ENCODE data around the gene COL4A1.

COL4A1 gene

GRCh38 chr13:110305949-110306339 lies 1.0 kb downstream of the COL4A1 start:
- Histone ChIP-seq H3K4me1 (ENCODE audit: control insufficient read depth, insufficient read depth, low read length) (peaks cover 8% of the 10 kb centered on the region), H3K4me3 (ENCODE audit: low read depth, low read length) (peak overlapping the region; percentile 82), H3K36me3 (ENCODE audit: control insufficient read depth, insufficient read depth, low read length) (no peaks in the 10 kb centered on the region; the same call in 1 of the 2 replicates), H3K27ac (ENCODE audit: low read depth, low read length) (no peak overlapping the region), H3K9ac (ENCODE audit: low read depth, low read length) (no peak overlapping the region; the same call in 1 of the 2 replicates), H3K9me3 (ENCODE audit: control insufficient read depth, insufficient read depth, low read length) (no peaks in the 10 kb centered on the region), H3K27me3 (ENCODE audit: control insufficient read depth, insufficient read depth, low read length) (peaks cover 39% of the 10 kb centered on the region)

GRCh38 chr13:110305544-110305943 lies 1.4 kb downstream of the COL4A1 start:
- Histone ChIP-seq H3K27ac (ENCODE audit: low read depth, low read length) (no peak overlapping the region), H3K4me1 (ENCODE audit: control insufficient read depth, insufficient read depth, low read length) (peaks cover 8% of the 10 kb centered on the region), H3K27me3 (ENCODE audit: control insufficient read depth, insufficient read depth, low read length) (peaks cover 39% of the 10 kb centered on the region), H3K9me3 (ENCODE audit: control insufficient read depth, insufficient read depth, low read length) (no peaks in the 10 kb centered on the region), H3K9ac (ENCODE audit: low read depth, low read length) (no peak overlapping the region), H3K4me3 (ENCODE audit: low read depth, low read length) (peak overlapping the region; percentile 82), H3K36me3 (ENCODE audit: control insufficient read depth, insufficient read depth, low read length) (no peaks in the 10 kb centered on the region)

GRCh38 chr13:110305001-110305400 lies 2.0 kb downstream of the COL4A1 start:
- Histone ChIP-seq H3K4me1 (ENCODE audit: control insufficient read depth, insufficient read depth, low read length) (peaks cover 8% of the 10 kb centered on the region), H3K4me3 (ENCODE audit: low read depth, low read length) (peak overlapping the region; percentile 82; the same call in 1 of the 2 replicates), H3K9ac (ENCODE audit: low read depth, low read length) (no peak overlapping the region), H3K36me3 (ENCODE audit: control insufficient read depth, insufficient read depth, low read length) (no peaks in the 10 kb centered on the region), H3K27ac (ENCODE audit: low read depth, low read length) (no peak overlapping the region), H3K9me3 (ENCODE audit: control insufficient read depth, insufficient read depth, low read length) (no peaks in the 10 kb centered on the region), H3K27me3 (ENCODE audit: control insufficient read depth, insufficient read depth, low read length) (peaks cover 39% of the 10 kb centered on the region)

GRCh38 chr13:110304256-110304655 lies 2.7 kb downstream of the COL4A1 start:
- Histone ChIP-seq H3K27ac (ENCODE audit: low read depth, low read length) (no peak overlapping the region), H3K36me3 (ENCODE audit: control insufficient read depth, insufficient read depth, low read length) (no peaks in the 10 kb centered on the region), H3K4me3 (ENCODE audit: low read depth, low read length) (no peak overlapping the region), H3K4me1 (ENCODE audit: control insufficient read depth, insufficient read depth, low read length) (peaks cover 10% of the 10 kb centered on the region), H3K9ac (ENCODE audit: low read depth, low read length) (no peak overlapping the region), H3K9me3 (ENCODE audit: control insufficient read depth, insufficient read depth, low read length) (no peaks in the 10 kb centered on the region), H3K27me3 (ENCODE audit: control insufficient read depth, insufficient read depth, low read length) (peaks cover 37% of the 10 kb centered on the region)

GRCh38 chr13:110303644-110304043 lies 3.3 kb downstream of the COL4A1 start:
- Histone ChIP-seq H3K4me1 (ENCODE audit: control insufficient read depth, insufficient read depth, low read length) (peaks cover 17% of the 10 kb centered on the region), H3K36me3 (ENCODE audit: control insufficient read depth, insufficient read depth, low read length) (no peaks in the 10 kb centered on the region), H3K27ac (ENCODE audit: low read depth, low read length) (no peak overlapping the region), H3K4me3 (ENCODE audit: low read depth, low read length) (no peak overlapping the region), H3K9me3 (ENCODE audit: control insufficient read depth, insufficient read depth, low read length) (no peaks in the 10 kb centered on the region), H3K9ac (ENCODE audit: low read depth, low read length) (no peak overlapping the region), H3K27me3 (ENCODE audit: control insufficient read depth, insufficient read depth, low read length) (peaks cover 31% of the 10 kb centered on the region)

- Histone ChIP-seq H3K36me3 (ENCODE audit: control insufficient read depth, insufficient read depth, low read length) (no peaks in the 10 kb centered on the region), H3K4me3 (ENCODE audit: low read depth, low read length) (no peak overlapping the region), H3K4me1 (ENCODE audit: control insufficient read depth, insufficient read depth, low read length) (peaks cover 23% of the 10 kb centered on the region), H3K27me3 (ENCODE audit: control insufficient read depth, insufficient read depth, low read length) (peaks cover 26% of the 10 kb centered on the region), H3K9me3 (ENCODE audit: control insufficient read depth, insufficient read depth, low read length) (no peaks in the 10 kb centered on the region), H3K9ac (ENCODE audit: low read depth, low read length) (no peak overlapping the region), H3K27ac (ENCODE audit: low read depth, low read length) (no peak overlapping the region)
These were observed 4.0 kb downstream of the COL4A1 start for GRCh38 chr13:110302997-110303396.

GRCh38 chr13:110301606-110302553 lies 5.1 kb downstream of the COL4A1 start:
- no peaks in the 10 kb centered on the region for H3K9me3 ChIP-seq (ENCODE audit: control insufficient read depth, insufficient read depth, low read length)
- no peak overlapping the region for H3K9ac ChIP-seq (ENCODE audit: low read depth, low read length)
- peaks cover 24% of the 10 kb centered on the region for H3K4me1 ChIP-seq (ENCODE audit: control insufficient read depth, insufficient read depth, low read length)
- H3K4me3 ChIP-seq (ENCODE audit: low read depth, low read length) = no peak overlapping the region
- H3K27ac ChIP-seq (ENCODE audit: low read depth, low read length) = no peak overlapping the region
- no peaks in the 10 kb centered on the region for H3K36me3 ChIP-seq (ENCODE audit: control insufficient read depth, insufficient read depth, low read length)
- H3K27me3 ChIP-seq (ENCODE audit: control insufficient read depth, insufficient read depth, low read length) = peaks cover 19% of the 10 kb centered on the region

GRCh38 chr13:110301083-110301482 lies 5.9 kb downstream of the COL4A1 start:
- peaks cover 19% of the 10 kb centered on the region for H3K27me3 ChIP-seq (ENCODE audit: control insufficient read depth, insufficient read depth, low read length)
- H3K27ac ChIP-seq (ENCODE audit: low read depth, low read length) = no peak overlapping the region
- H3K36me3 ChIP-seq (ENCODE audit: control insufficient read depth, insufficient read depth, low read length) = no peaks in the 10 kb centered on the region
- H3K9me3 ChIP-seq (ENCODE audit: control insufficient read depth, insufficient read depth, low read length) = no peaks in the 10 kb centered on the region
- no peak overlapping the region for H3K9ac ChIP-seq (ENCODE audit: low read depth, low read length)
- H3K4me3 ChIP-seq (ENCODE audit: low read depth, low read length) = no peak overlapping the region
- peaks cover 24% of the 10 kb centered on the region for H3K4me1 ChIP-seq (ENCODE audit: control insufficient read depth, insufficient read depth, low read length)

- Histone ChIP-seq H3K4me1 (ENCODE audit: control insufficient read depth, insufficient read depth, low read length) (peaks cover 16% of the 10 kb centered on the region), H3K27me3 (ENCODE audit: control insufficient read depth, insufficient read depth, low read length) (peaks cover 10% of the 10 kb centered on the region), H3K4me3 (ENCODE audit: low read depth, low read length) (no peak overlapping the region), H3K27ac (ENCODE audit: low read depth, low read length) (no peak overlapping the region), H3K36me3 (ENCODE audit: control insufficient read depth, insufficient read depth, low read length) (no peaks in the 10 kb centered on the region), H3K9ac (ENCODE audit: low read depth, low read length) (no peak overlapping the region), H3K9me3 (ENCODE audit: control insufficient read depth, insufficient read depth, low read length) (no peaks in the 10 kb centered on the region)
These were observed 6.7 kb downstream of the COL4A1 start for GRCh38 chr13:110300090-110300815.

- H3K27me3 ChIP-seq (ENCODE audit: control insufficient read depth, insufficient read depth, low read length) = peaks cover 2% of the 10 kb centered on the region; the same call in 1 of the 2 replicates
- no peaks in the 10 kb centered on the region for H3K9me3 ChIP-seq (ENCODE audit: control insufficient read depth, insufficient read depth, low read length)
- H3K4me1 ChIP-seq (ENCODE audit: control insufficient read depth, insufficient read depth, low read length) = peaks cover 16% of the 10 kb centered on the region
- H3K4me3 ChIP-seq (ENCODE audit: low read depth, low read length) = no peak overlapping the region
- no peak overlapping the region for H3K27ac ChIP-seq (ENCODE audit: low read depth, low read length)
- H3K9ac ChIP-seq (ENCODE audit: low read depth, low read length) = no peak overlapping the region
- H3K36me3 ChIP-seq (ENCODE audit: control insufficient read depth, insufficient read depth, low read length) = no peaks in the 10 kb centered on the region
These were observed 7.6 kb downstream of the COL4A1 start for GRCh38 chr13:110299283-110299840.
